Right lobe of liver (tissue), 6 donors: ENCODE data around the gene SPATA13. TPM values are rescaled to one million over a fixed set of nuclear protein-coding genes. Genes with fewer than 3 reads are reported as not detected.

Experiments
- ATAC-seq, 4 donors: fragments of 200-7000 bp; cut with Tn5 transposase; one replicate each; pipeline ENCODE4 v1.9.1; 2020; ENCODE audit warnings: mild to moderate bottlenecking in 4 of 4, moderate library complexity in 4 of 4
- DNase-seq, 3 donors: peaks; one replicate each; pipeline ENCODE4 v3.0.0-alpha.2; 2020
- H3K27ac ChIP-seq, 3 donors: fragments of 200-600 bp; one replicate each; pipeline ENCODE4 v1.8.0; 2022
- H3K27me3 ChIP-seq, 2 donors: fragments of 200-600 bp; one replicate each; pipeline ENCODE4 v1.8.0; 2022
- H3K36me3 ChIP-seq, 4 donors: fragments of 200-600 bp; sonication (generic) in 1 of 4; one replicate each; pipeline versions ENCODE4 v1.5.1 to v1.8.0; 2017 to 2022; ENCODE audit warnings: control low read depth in 1 of 4
- H3K4me1 ChIP-seq, 4 donors: fragments of 200-600 bp; sonication (generic) in 1 of 4; one replicate each; pipeline versions ENCODE4 v1.5.1 to v1.8.0; 2017 to 2022; ENCODE audit warnings: control low read depth in 1 of 4
- H3K4me3 ChIP-seq, 3 donors: fragments of 200-600 bp; one replicate each; pipeline ENCODE4 v1.8.0; 2022
- H3K9me3 ChIP-seq, 4 donors: fragments of 200-600 bp; sonication (generic) in 1 of 4; one replicate each; pipeline versions ENCODE4 v1.5.1 to v1.8.0; 2017 to 2022; ENCODE audit warnings: control low read depth in 1 of 4
- CTCF ChIP-seq, 4 donors: fragments of 200-600 bp in 3 of 4; fragments of 450-650 bp in 1 of 4; IDR thresholded peaks; one replicate each; pipeline versions ENCODE4 v1.5.1 to v1.8.0; 2016 to 2022; ENCODE audit warnings: antibody characterized with exemption in 4 of 4, mild to moderate bottlenecking in 2 of 4
- POLR2A ChIP-seq: fragments of 450-650 bp; IDR thresholded peaks from one replicate; pipeline ENCODE4 v1.6.1; 2017; ENCODE audit warnings: antibody characterized with exemption, mild to moderate bottlenecking
- WGBS: methylation state at CpG from one replicate; pipeline ENCODE4 v1.1.6; 2018; ENCODE audit warnings: low coverage, low lambda C conversion rate; ENCODE audit not compliant: insufficient coverage; ENCODE audit errors: missing lambda C conversion rate; 5-methylcytosine and 5-hydroxymethylcytosine counted together
- intact Hi-C, 2 donors: fragments of 100-400 bp; cut with DNase I; formaldehyde crosslinking; loops; one replicate each; pipeline versions ENCODE4 v1.11.2 to v1.14.1; 2022
- total RNA-seq, 6 experiments: library from RNA; depleted of rRNA in 2 of 6; stranded (reverse); fragments of >200 nt in 2 of 6; fragmentation: NEBNext Ultra II Directional in 3 of 6; extraction: Animal tissue kit (Norgen Biotek cat#: 25700) in 3 of 6; gene quantifications; one replicate each; pipeline versions ENCODE4 v1.1.0 to v1.2.4, GENCODE V29; 2016 to 2023
- donor health status: DM: no; HTN: yes; CAD: no.
- donor health status: DM: no; HTN: no; CAD: no.
- donor health status: DM: no; HTN: no; CAD: no.
- donor health status: DM: no; HTN: yes; CAD: no.
- donor health status: DM: no; HTN: yes; CAD: no.

The SPATA13 gene
- total RNA-seq, 6 experiments from 2014 or later, result 21.5 to 39.9 (median 30.5) TPM

- peak overlapping the region; percentile 86 to 99 (median 99) for H3K27ac ChIP-seq
Measured at GRCh38 chr13:24185591-24186232, 25.2 kb downstream of the SPATA13 start.

GRCh38 chr13:24187185-24187584 is 26.7 kb downstream of the SPATA13 start:
- peak overlapping the region in 2 of 3 donors; percentile 86 to 99 for H3K27ac ChIP-seq
- DNase-seq (no peak), ATAC-seq (no peak)
- H3K4me1 ChIP-seq, result peaks cover 0 to 33% (median 9%) of the 10 kb centered on the region in 4 donors
- 71% methylated on average over 7 of the region's 7 CpGs for WGBS
- H3K9me3 ChIP-seq, result no peaks in the 10 kb centered on the region
- no peaks in the 10 kb centered on the region for H3K27me3 ChIP-seq
- no peaks in the 10 kb centered on the region for H3K36me3 ChIP-seq
- intact Hi-C loops, result no loop called here
- H3K4me3 ChIP-seq, result no peak overlapping the region
- no peak for TF ChIP-seq POLR2A
- no peak for TF ChIP-seq CTCF (IDR thresholded peaks at IDR 0.05)

More at GRCh38 chr13:24185591-24186232, 25.2 kb downstream of the SPATA13 start:
- Histone ChIP-seq H3K27me3 (no peaks in the 10 kb centered on the region), H3K4me1 (peaks cover 0 to 42% (median 9%) of the 10 kb centered on the region in 4 donors), H3K9me3 (no peaks in the 10 kb centered on the region), H3K36me3 (no peaks in the 10 kb centered on the region), H3K4me3 (peak overlapping the region in 1 of 3 donors; percentile 41)
- WGBS, result 64% methylated on average over 7 of the region's 7 CpGs
- intact Hi-C loops, result no loop called here
- TF ChIP-seq POLR2A (no peak), CTCF (IDR thresholded peaks at IDR 0.05) (no peak)
- no peak for ATAC-seq
- no peak for DNase-seq

- intact Hi-C loops, result no loop called here
- Histone ChIP-seq H3K9me3 (no peaks in the 10 kb centered on the region), H3K36me3 (no peaks in the 10 kb centered on the region), H3K4me3 (no peak overlapping the region), H3K27me3 (no peaks in the 10 kb centered on the region), H3K4me1 (peaks cover 0 to 34% (median 13%) of the 10 kb centered on the region in 4 donors), H3K27ac (no peak overlapping the region)
- no peak for ATAC-seq
- no peak for DNase-seq
- WGBS, result 36% methylated on average over 3 of the region's 6 CpGs
- no peak for TF ChIP-seq POLR2A
- TF ChIP-seq CTCF (IDR thresholded peaks at IDR 0.05), result no peak
Measured at GRCh38 chr13:24192057-24192810, 31.7 kb downstream of the SPATA13 start.

- no peak for TF ChIP-seq CTCF (IDR thresholded peaks at IDR 0.05)
- no peak for TF ChIP-seq POLR2A
- no peaks in the 10 kb centered on the region for H3K9me3 ChIP-seq
- peaks cover 0 to 29% (median 13%) of the 10 kb centered on the region in 4 donors for H3K4me1 ChIP-seq
- ATAC-seq (no peak), DNase-seq (no peak)
- intact Hi-C loops, result no loop called here
- H3K27me3 ChIP-seq, result no peaks in the 10 kb centered on the region
- no peak overlapping the region for H3K4me3 ChIP-seq
- no peak overlapping the region for H3K27ac ChIP-seq
- WGBS, result no CpG with 5 or more reads among the region's 1 CpG
- H3K36me3 ChIP-seq, result no peaks in the 10 kb centered on the region
Measured at GRCh38 chr13:24192811-24193162, 32.3 kb downstream of the SPATA13 start.
